ENCODE results near the gene DDI2. TPM values are rescaled to one million over a fixed set of nuclear protein-coding genes. Genes with fewer than 3 reads are reported as not detected.
A peak's percentile ranks its signal among the peaks of the same experiment; 100 is the strongest.

The DDI2 gene
- total and polyA plus RNA-seq, 9 of the 15 experiments (the other 6 are each of a cell fraction or from before 2014, with no cell fraction given) = 6.5 to 48.4 (median 21.2) TPM

DNA sequence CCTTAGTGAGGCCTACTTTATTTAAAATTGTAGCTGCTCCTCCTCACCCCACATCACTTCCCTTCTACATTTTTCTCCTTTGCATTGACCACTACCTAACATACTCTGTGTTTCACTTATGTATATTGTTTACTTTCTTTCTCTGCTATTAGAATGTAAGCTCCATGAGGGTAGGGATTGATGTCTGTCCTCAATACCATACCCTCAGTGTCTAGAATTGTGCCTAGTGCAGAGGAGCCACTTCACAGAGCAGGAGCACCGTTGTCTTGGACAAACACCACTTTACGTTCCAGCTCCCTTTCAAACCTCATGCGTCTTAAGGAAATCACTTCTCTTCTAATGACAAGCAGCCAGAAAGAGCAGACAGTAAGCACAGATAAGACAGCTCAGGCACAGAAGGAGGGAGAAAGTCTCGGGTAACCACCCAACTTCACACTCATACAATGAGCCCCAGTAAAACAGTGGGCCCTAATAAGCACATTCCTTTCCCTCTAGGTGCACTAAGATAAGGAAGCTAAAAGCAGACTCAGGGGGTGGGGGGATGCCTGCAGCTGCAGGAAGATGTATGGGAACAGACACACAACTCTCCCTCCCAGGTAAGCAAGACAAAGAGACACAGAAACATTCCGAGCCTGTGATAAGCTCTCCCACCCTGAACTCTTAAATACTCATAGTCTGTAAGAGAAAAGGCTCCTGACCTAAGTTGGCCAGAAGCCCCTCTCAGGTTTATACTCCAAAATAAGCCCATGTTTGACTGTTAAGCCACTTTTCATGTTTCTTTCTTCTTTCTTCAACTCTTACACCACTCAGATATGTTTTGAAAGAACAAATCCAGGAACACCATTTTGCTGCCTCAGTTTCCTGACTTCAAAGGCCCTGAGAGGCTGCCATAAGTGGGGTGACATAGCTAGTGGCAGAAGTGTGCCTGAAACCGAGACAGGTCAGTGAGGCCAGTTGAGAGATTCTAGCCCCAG is 59.7 kb downstream of the DDI2 start (continued):
- peak; percentile 60 for TF ChIP-seq SMARCA4 (IDR thresholded peaks at IDR 0.05)
- peak in 1 of 2 experiments; percentile 84; a peak in 2 of 4 replicates for TF ChIP-seq HDAC1 (IDR thresholded peaks at IDR 0.05)
- TF ChIP-seq TRIM24 (IDR thresholded peaks at IDR 0.05) = peak; percentile 79 to 87
- TF ChIP-seq MAZ (CRISPR knock-in tag; conservative IDR thresholded peaks at IDR 0.05 in 1 of 2, IDR thresholded peaks at IDR 0.05 in 1 of 2) = no peak
- TF ChIP-seq MEF2D (tag; conservative IDR thresholded peaks at IDR 0.05; ENCODE audit: low read depth) = no peak
- TF ChIP-seq PHF21A (IDR thresholded peaks at IDR 0.05; ENCODE audit: borderline replicate concordance, low read depth) = peak; percentile 37; the same call in 1 of the 2 replicates
- no peak for TF ChIP-seq YY1 (IDR thresholded peaks at IDR 0.05; ENCODE audit: borderline replicate concordance in 1 of 3, control insufficient read depth in 1 of 3, extremely low read depth in 1 of 3, insufficient read depth in 3 of 3, insufficient read length in 1 of 3, insufficient replicate concordance in 2 of 3, low read depth in 1 of 3, low read length in 2 of 3)
- no peak for TF ChIP-seq NFATC3 (IDR thresholded peaks at IDR 0.05)
- TF ChIP-seq, protein P1, sequence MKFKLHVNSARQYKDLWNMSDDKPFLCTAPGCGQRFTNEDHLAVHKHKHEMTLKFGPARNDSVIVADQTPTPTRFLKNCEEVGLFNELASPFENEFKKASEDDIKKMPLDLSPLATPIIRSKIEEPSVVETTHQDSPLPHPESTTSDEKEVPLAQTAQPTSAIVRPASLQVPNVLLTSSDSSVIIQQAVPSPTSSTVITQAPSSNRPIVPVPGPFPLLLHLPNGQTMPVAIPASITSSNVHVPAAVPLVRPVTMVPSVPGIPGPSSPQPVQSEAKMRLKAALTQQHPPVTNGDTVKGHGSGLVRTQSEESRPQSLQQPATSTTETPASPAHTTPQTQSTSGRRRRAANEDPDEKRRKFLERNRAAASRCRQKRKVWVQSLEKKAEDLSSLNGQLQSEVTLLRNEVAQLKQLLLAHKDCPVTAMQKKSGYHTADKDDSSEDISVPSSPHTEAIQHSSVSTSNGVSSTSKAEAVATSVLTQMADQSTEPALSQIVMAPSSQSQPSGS (CRISPR knock-in tag; IDR thresholded peaks at IDR 0.05) = no peak
- TF ChIP-seq, protein P2, sequence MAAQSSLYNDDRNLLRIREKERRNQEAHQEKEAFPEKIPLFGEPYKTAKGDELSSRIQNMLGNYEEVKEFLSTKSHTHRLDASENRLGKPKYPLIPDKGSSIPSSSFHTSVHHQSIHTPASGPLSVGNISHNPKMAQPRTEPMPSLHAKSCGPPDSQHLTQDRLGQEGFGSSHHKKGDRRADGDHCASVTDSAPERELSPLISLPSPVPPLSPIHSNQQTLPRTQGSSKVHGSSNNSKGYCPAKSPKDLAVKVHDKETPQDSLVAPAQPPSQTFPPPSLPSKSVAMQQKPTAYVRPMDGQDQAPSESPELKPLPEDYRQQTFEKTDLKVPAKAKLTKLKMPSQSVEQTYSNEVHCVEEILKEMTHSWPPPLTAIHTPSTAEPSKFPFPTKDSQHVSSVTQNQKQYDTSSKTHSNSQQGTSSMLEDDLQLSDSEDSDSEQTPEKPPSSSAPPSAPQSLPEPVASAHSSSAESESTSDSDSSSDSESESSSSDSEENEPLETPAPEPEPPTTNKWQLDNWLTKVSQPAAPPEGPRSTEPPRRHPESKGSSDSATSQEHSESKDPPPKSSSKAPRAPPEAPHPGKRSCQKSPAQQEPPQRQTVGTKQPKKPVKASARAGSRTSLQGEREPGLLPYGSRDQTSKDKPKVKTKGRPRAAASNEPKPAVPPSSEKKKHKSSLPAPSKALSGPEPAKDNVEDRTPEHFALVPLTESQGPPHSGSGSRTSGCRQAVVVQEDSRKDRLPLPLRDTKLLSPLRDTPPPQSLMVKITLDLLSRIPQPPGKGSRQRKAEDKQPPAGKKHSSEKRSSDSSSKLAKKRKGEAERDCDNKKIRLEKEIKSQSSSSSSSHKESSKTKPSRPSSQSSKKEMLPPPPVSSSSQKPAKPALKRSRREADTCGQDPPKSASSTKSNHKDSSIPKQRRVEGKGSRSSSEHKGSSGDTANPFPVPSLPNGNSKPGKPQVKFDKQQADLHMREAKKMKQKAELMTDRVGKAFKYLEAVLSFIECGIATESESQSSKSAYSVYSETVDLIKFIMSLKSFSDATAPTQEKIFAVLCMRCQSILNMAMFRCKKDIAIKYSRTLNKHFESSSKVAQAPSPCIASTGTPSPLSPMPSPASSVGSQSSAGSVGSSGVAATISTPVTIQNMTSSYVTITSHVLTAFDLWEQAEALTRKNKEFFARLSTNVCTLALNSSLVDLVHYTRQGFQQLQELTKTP (IDR thresholded peaks at IDR 0.05; ENCODE audit: low read depth in 1 of 2, partially characterized antibody in 2 of 2) = no peak
- TF ChIP-seq CBFA2T3 (IDR thresholded peaks at IDR 0.05) = peak; percentile 96
- TF ChIP-seq CBX5 (IDR thresholded peaks at IDR 0.05; ENCODE audit: borderline replicate concordance, low read depth) = peak; percentile 67; the same call in 1 of the 2 replicates
- no peak for TF ChIP-seq ZNF589 (CRISPR knock-in tag; IDR thresholded peaks at IDR 0.05; ENCODE audit: low read depth)
- peak; percentile 53 for TF ChIP-seq DPF2 (IDR thresholded peaks at IDR 0.05)
- TF ChIP-seq ZNF384 (IDR thresholded peaks at IDR 0.05; ENCODE audit: low read depth, low read length) = no peak
- no peak for TF ChIP-seq ELF2 (CRISPR knock-in tag; IDR thresholded peaks at IDR 0.05)
- no peak for TF ChIP-seq ESRRB (CRISPR knock-in tag; IDR thresholded peaks at IDR 0.05; ENCODE audit: borderline replicate concordance)
- peak; percentile 93 for TF ChIP-seq ZNF316 (IDR thresholded peaks at IDR 0.05)
- TF ChIP-seq, protein P3, sequence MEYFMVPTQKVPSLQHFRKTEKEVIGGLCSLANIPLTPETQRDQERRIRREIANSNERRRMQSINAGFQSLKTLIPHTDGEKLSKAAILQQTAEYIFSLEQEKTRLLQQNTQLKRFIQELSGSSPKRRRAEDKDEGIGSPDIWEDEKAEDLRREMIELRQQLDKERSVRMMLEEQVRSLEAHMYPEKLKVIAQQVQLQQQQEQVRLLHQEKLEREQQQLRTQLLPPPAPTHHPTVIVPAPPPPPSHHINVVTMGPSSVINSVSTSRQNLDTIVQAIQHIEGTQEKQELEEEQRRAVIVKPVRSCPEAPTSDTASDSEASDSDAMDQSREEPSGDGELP (CRISPR knock-in tag; IDR thresholded peaks at IDR 0.05; ENCODE audit: borderline replicate concordance) = no peak
- TF ChIP-seq CHD4 (IDR thresholded peaks at IDR 0.05; ENCODE audit: insufficient read depth, insufficient replicate concordance, low read depth, low read length, poor library complexity, severe bottlenecking) = peak; percentile 25
- no peak for TF ChIP-seq RBM17 (IDR thresholded peaks at IDR 0.05; ENCODE audit: borderline replicate concordance, low read depth, low read length)
